HG02938 (cell line): ENCODE results near the gene PPARG.
"Not testable (repeated sequence)": the region's sequence is repeated elsewhere in the genome, so short reads cannot be mapped to it uniquely, and the experiment has no call there.

ENCODE experiments used
- ATAC-seq: cut with Tn5 transposase; IDR thresholded peaks from one replicate; pipeline ENCODE4 v1.9.1; 2021; ENCODE audit warnings: mild to moderate bottlenecking, moderate library complexity; ENCODE audit not compliant: unreplicated experiment

Gene PPARG

GRCh38 chr3:12278566-12278965, 10.3 kb upstream of the PPARG start:
- no peak for ATAC-seq

GRCh38 chr3:12279591-12280326, 9.1 kb upstream of the PPARG start:
- no peak for ATAC-seq

- no peak for ATAC-seq
These were observed 8.5 kb upstream of the PPARG start for GRCh38 chr3:12280357-12280806.

GRCh38 chr3:12284591-12284990, 4.3 kb upstream of the PPARG start:
- ATAC-seq: no peak

GRCh38 chr3:12285003-12285555, 3.8 kb upstream of the PPARG start:
- ATAC-seq: no peak

GRCh38 chr3:12285779-12286178, 3.1 kb upstream of the PPARG start:
- not testable (repeated sequence) for ATAC-seq

GRCh38 chr3:12286504-12286903, 2.4 kb upstream of the PPARG start:
- no peak for ATAC-seq

GRCh38 chr3:12286927-12287726, 1.7 kb upstream of the PPARG start:
- no peak for ATAC-seq

- no peak for ATAC-seq
These were observed 1.1 kb upstream of the PPARG start for GRCh38 chr3:12287727-12288181.

GRCh38 chr3:12289524-12289923, 654 bp downstream of the PPARG start:
- ATAC-seq: no peak

- no peak for ATAC-seq
These were observed 3.9 kb downstream of the PPARG start for GRCh38 chr3:12292770-12293169.

GRCh38 chr3:12294885-12295580, 6.2 kb downstream of the PPARG start:
- ATAC-seq: no peak

GRCh38 chr3:12296511-12296910, 7.6 kb downstream of the PPARG start:
- no peak for ATAC-seq

- ATAC-seq: no peak
These were observed 10.2 kb downstream of the PPARG start for GRCh38 chr3:12299026-12299425.

GRCh38 chr3:12300137-12300536, 11.3 kb downstream of the PPARG start:
- no peak for ATAC-seq

- no peak for ATAC-seq
These were observed 12.2 kb downstream of the PPARG start for GRCh38 chr3:12301031-12301430.

GRCh38 chr3:12301513-12301912, 12.6 kb downstream of the PPARG start:
- no peak for ATAC-seq

GRCh38 chr3:12302564-12302963, 13.7 kb downstream of the PPARG start:
- ATAC-seq: no peak

- no peak for ATAC-seq
These were observed 14.7 kb downstream of the PPARG start for GRCh38 chr3:12303534-12303933.

GRCh38 chr3:12303993-12304392, 15.1 kb downstream of the PPARG start:
- ATAC-seq: no peak

GRCh38 chr3:12307136-12307535, 18.3 kb downstream of the PPARG start:
- ATAC-seq: no peak
